ENCODE data around the gene FBXO17.
"Not testable (repeated sequence)": the region's sequence is repeated elsewhere in the genome, so short reads cannot be mapped to it uniquely, and the experiment has no call there.

Gene FBXO17

GRCh38 chr19:38975214-38975860 is at the start of gene FBXO17:
FBXO17 (minus strand) TSS chr19:38975742; CDS start chr19:38950319, 25,423 bp downstream.
- no peak for DNase-seq (ENCODE audit: low read depth in 2 of 2)

GRCh38 chr19:39024875-39025641 is 49.5 kb upstream of the FBXO17 start:
- DNase-seq (ENCODE audit: low read depth in 2 of 2): no peak

DNA sequence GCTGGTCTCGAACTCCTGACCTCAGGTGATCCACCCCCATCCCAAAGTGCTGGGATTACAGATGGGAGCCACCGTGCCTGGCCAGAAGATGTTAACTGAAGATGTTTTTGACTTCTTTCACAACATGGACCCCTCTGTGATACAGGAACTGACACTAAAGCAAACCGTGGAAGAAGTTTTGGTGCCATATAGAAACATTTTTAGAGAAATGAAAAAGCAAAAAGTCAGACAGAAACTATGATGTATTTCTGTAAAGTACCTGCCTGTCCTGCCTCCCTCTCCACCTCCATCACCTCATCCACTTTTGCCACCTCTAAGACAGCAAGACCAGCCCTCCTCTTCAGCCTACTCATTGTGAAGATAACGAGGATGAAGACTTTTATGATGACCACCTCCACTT is 45.5 kb upstream of the FBXO17 start:
- DNase-seq (ENCODE audit: low read depth in 2 of 2): no peak

DNA sequence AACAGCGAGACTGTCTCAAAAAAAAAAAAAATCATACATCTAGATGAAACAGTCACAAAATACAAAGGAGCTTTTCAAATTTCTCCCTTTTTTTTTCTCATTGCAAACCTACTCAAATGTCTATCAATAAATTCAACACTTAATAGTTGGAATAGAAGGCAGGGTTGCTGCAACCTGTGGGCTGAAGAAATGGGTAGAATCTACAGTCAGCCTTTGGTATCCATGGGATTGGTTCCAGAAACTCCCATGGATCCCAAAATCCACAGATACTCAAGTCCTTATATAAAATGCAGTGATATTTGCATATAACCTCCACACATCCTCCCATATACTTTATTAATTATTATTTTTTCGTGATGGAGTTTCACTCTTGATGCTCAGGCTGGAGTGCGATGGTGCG is 42.1 kb upstream of the FBXO17 start:
- DNase-seq (ENCODE audit: low read depth in 2 of 2): no peak

DNA sequence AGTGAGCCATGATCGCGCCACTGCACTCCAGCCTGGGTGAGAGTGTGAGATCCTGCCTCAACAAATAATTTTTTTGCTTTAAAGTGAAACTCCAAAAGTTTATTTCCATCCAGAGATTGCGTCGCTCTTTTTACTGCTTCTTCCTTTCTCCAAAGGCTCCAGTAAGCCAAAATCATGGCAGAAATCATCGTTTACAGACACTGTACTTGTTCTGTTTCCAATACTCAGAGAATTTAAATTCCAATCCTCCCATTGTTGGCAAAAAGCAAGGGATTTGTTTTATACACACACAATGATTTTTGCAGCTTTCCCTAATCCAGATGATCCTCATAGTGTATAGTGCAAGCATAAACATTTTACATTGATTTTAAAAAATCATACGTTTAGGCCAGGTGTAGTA is 41.5 kb upstream of the FBXO17 start:
- no peak for DNase-seq (ENCODE audit: low read depth in 2 of 2)

DNA sequence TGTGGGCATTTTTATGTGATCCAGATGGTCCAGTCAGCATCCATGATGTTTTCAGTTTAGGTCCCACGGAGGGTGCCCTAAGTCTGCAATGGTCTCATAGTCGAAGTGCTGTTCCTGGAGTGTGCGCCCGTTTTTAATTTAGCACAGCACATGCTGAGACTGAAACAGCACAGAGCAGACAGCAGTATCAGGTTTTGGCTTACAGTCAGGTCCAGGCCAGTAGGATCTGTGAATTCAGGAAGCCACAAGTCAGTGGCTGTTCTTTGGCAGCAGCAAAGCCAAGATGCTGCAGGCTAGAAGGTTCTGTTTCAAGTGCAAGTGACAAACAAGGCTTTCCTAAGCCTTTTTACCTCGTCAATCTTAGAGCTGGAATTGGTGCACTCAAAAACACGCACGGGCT is 38.5 kb upstream of the FBXO17 start:
- no peak for DNase-seq (ENCODE audit: low read depth in 2 of 2)

GRCh38 chr19:39009001-39009400 is 33.5 kb upstream of the FBXO17 start:
- no peak for DNase-seq (ENCODE audit: low read depth in 2 of 2)

- DNase-seq (ENCODE audit: low read depth in 2 of 2): no peak
Observed at GRCh38 chr19:39008137-39008536, 32.6 kb upstream of the FBXO17 start.

GRCh38 chr19:39007096-39007495 is 31.6 kb upstream of the FBXO17 start:
- DNase-seq (ENCODE audit: low read depth in 2 of 2): no peak

GRCh38 chr19:39004403-39004802 is 28.9 kb upstream of the FBXO17 start:
- no peak for DNase-seq (ENCODE audit: low read depth in 2 of 2)

GRCh38 chr19:39003796-39004195 is 28.3 kb upstream of the FBXO17 start:
- DNase-seq (ENCODE audit: low read depth in 2 of 2): no peak

DNA sequence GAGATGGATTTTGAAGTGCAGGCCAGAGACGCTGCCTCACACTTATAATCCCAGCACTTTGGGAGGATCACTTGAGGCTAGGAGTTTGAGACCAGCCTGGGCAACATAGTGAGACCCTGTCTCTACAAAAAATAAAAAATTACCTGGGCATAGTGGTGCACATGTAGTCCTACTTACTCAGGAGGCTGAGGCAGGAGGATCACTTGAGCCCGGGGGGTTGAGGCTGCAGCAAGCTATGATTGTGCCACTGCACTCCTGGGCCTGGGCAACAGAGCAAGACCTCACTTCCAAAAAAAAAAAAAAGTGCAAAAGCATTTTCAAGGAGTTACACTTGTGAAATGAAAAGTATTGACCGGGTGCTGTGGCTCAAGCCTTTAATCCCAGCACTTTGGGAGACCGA is 27.6 kb upstream of the FBXO17 start:
- no peak for DNase-seq (ENCODE audit: low read depth in 2 of 2)

- no peak for DNase-seq (ENCODE audit: low read depth in 2 of 2)
Observed at GRCh38 chr19:39001041-39001440, 25.5 kb upstream of the FBXO17 start.

DNA sequence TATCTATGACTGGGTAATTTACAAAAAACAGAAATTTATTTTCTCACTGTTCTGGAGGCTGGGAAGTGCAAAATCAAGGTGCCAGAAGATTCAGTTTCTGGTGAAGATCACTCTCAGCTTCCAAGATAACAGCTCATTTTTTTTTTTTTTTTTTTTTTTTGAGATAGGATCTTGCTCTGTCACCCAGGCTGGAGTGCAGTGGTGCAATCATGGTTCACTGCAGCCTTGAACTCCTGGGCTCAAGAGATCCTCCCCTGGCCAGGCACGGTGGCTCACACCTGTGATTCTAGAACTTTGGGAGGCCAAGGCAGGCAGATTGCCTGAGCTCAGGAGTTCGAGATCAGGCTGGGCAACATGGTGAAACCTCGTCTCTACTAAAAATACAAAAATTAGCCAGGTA is 22.0 kb upstream of the FBXO17 start:
- not testable (repeated sequence) for DNase-seq (ENCODE audit: low read depth in 2 of 2)

DNA sequence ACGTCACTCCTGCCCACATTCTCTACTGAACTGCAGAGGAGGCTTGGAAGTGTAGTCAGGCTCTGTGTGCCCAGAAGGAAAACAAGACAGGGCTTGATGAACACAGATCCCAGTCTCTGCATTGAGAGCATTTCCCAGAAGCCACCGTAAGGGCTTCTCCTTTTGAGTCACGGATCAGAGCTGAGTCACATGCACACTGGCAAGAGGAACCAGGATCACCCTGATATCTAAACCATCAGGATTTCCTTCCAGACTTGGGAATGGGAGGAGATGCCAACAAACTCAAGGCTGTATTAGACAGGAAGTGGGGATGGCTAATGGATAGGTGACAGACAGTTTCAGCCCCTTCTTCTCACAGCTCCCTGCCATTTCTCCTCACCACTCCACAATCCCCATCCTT is 17.7 kb upstream of the FBXO17 start:
- no peak for DNase-seq (ENCODE audit: low read depth in 2 of 2)

- no peak for DNase-seq (ENCODE audit: low read depth in 2 of 2)
Observed at GRCh38 chr19:38990949-38991697, 15.6 kb upstream of the FBXO17 start.

DNA sequence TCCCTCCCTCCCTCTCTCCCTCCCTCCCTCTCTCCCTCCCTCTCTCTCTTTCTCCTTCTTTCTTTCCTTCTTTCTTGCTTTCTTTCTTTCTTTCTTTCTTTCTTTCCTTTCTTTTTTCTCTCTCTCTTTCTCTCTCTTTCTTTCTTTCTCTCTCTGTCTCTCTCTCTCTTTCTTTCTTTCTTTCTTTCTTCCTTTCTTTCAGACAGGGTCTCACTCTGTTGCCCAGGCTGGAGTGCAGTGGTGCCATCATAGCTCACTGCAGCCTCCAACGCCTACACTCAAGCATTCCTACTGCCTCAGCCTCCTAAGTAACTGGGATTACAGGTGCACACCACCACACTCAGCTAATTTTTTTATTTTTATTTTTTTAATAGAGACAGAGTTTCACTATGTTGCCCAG is 14.1 kb upstream of the FBXO17 start:
- DNase-seq (ENCODE audit: low read depth in 2 of 2): not testable (repeated sequence)

GRCh38 chr19:38989066-38989605 is 13.6 kb upstream of the FBXO17 start:
- no peak for DNase-seq (ENCODE audit: low read depth in 2 of 2)

GRCh38 chr19:38988627-38989026 is 13.1 kb upstream of the FBXO17 start:
- not testable (repeated sequence) for DNase-seq (ENCODE audit: low read depth in 2 of 2)

- DNase-seq (ENCODE audit: low read depth in 2 of 2): not testable (repeated sequence)
Observed at GRCh38 chr19:38987745-38988144, 12.2 kb upstream of the FBXO17 start.

GRCh38 chr19:38985262-38985661 is 9.7 kb upstream of the FBXO17 start:
- DNase-seq (ENCODE audit: low read depth in 2 of 2): no peak

GRCh38 chr19:38980583-38981374 is 5.2 kb upstream of the FBXO17 start:
- no peak for DNase-seq (ENCODE audit: low read depth in 2 of 2)
